Sigmoid colon (tissue), 4 donors: Measurements from ENCODE around the gene WDSUB1.

Experiments
- CTCF ChIP-seq, 4 experiments: fragments of 450-650 bp in 3 of 4; fragments of 200-600 bp in 1 of 4; IDR thresholded peaks; one replicate each; pipeline ENCODE4 v1.5.1; 2016 to 2019; ENCODE audit warnings: antibody characterized with exemption in 4 of 4, mild to moderate bottlenecking in 3 of 4, moderate library complexity in 2 of 4
- EP300 ChIP-seq, 4 donors: sonication (generic); formaldehyde crosslinking; IDR thresholded peaks; one replicate each; pipeline ENCODE4 v1.6.1; 2017; ENCODE audit warnings: antibody characterized with exemption in 4 of 4
- POLR2A ChIP-seq, 2 donors: fragments of 450-650 bp; IDR thresholded peaks; one replicate each; pipeline ENCODE4 v1.6.1; 2016; ENCODE audit warnings: antibody characterized with exemption in 2 of 2, mild to moderate bottlenecking in 2 of 2, moderate library complexity in 2 of 2
- POLR2AphosphoS5 ChIP-seq, 4 donors: sonication (generic); formaldehyde crosslinking; IDR thresholded peaks; one replicate each; pipeline ENCODE4 v1.6.1; 2017; ENCODE audit warnings: antibody characterized with exemption in 4 of 4

DNA sequence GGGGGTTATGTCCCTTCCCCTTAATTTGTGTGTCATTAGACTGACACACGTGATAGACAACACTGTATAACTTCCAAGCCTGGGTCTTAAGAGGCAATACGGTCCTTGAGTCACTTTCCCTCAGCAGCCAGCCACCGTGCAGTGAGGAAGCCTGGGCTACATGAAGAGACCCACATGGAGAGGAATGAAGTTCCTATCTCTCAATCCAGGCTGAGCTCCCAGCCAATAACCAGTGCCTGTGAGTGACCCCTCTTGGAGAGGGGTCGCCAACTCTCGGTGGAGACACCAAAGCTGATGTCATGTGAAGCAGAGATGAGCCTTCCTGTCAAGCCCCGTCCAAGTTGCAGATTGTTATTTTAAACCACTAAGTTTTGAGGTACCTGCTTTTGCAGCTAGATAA, 5.7 kb upstream of the WDSUB1 start:
- TF ChIP-seq POLR2A (IDR thresholded peaks at IDR 0.05) (no peak), CTCF (IDR thresholded peaks at IDR 0.05) (no peak), POLR2AphosphoS5 (IDR thresholded peaks at IDR 0.05) (no peak), EP300 (IDR thresholded peaks at IDR 0.05) (no peak)
